IPS-NIHi7 (cell line): ENCODE measurements around the gene SPTBN2.
"Not testable (repeated sequence)": the region's sequence is repeated elsewhere in the genome, so short reads cannot be mapped to it uniquely, and the experiment has no call there.

Experiments
- DNase-seq: peaks from one replicate; pipeline ENCODE4 v3.0.0; 2012; ENCODE audit warnings: mixed read lengths; ENCODE audit errors: extremely low spot score

The SPTBN2 gene

DNA sequence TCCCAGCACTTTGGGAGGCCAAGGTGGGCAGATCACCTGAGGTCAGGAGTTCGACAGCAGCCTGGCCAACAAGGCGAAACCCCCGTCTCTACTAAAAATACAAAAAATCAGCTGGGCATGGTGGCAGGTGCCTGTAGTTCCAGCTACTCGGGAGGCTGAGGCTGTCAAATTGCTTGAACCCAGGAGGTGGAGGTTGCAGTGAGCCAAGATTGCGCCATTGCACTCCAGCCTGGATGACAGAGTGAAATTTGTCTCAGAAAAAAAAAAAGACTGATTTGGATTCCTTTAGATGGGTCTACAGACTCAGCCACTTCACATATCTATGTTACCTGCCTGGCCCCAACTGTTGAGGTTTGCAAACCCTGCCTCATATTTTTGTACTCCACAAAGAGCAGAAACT lies 4.8 kb downstream of the SPTBN2 start:
- DNase-seq: not testable (repeated sequence)

GRCh38 chr11:66723693-66724092 lies 5.3 kb downstream of the SPTBN2 start:
- DNase-seq: no peak

DNA sequence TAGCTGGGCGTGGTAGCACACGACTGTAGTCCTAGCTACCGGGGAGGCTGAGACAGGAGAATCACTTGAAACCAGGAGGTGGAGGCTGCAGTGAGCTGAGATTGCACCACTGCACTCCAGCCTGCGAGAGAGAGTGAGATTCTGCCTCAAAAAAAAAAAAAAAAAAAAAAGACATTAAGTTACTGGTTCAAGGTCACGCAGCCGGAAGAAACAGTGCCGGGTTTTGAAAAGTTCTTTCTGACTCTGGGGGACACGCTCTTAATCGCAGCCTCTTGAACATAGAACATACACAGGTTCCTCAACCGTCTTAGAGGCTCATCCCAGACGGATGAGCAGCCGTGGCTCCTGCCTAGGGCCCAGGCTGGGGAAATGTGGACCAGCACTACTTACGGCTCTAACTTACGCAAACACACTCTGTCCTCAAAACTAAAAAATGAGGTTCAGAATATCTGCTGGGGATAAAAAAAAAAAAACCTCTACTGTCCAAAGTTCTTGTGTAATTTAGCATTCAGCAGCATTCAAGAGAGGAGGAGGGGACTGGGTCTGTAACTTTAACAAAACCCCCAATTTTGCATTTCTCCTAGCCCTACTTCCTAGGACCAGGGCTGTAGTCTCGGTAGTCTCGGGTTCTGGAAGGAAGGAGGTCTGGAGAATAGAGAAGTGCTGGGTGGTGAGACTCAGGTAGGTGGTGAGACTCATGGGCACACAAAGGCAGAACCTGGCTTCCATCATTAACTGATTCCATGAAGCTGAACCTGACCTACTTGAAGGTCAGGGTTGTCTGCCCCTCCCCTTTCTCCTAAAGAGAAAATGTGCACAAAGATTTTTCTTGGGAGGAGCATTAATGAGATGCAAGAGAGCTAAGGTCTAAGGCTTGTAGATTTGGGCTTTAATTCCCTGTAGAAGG lies 6.0 kb downstream of the SPTBN2 start:
- no peak for DNase-seq

GRCh38 chr11:66721939-66722338 lies 7.1 kb downstream of the SPTBN2 start:
- DNase-seq: no peak

DNA sequence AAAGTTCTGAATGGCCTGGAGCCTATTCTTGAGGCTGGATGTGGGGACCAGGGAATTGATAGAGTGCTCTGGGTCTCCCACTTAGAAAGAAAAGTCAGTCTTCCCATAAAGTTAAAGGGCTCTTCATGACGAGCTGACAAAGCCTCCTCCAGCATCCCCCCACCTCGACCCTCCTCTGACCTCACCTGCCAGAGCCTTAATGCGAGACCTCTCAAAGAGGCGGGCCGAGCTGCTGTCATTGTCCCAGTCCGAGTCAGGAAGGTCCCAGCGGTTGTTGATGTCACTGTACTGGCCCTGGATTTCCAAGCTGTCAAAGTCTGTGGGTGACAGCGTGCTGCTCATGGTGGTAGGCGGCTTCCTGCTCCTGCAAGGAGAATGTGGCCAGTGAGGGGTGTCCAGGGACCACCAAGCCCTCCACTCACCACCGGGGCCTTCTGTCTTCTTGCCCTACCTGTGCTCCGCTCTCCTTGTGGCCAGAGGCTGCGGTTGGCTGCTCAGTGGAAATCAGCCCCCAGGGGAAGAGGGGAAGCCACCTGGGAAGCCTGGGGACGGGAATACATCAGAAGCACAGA lies 8.0 kb downstream of the SPTBN2 start:
- DNase-seq: no peak

GRCh38 chr11:66720223-66720898 lies 8.7 kb downstream of the SPTBN2 start:
- DNase-seq: peak; percentile 92

DNA sequence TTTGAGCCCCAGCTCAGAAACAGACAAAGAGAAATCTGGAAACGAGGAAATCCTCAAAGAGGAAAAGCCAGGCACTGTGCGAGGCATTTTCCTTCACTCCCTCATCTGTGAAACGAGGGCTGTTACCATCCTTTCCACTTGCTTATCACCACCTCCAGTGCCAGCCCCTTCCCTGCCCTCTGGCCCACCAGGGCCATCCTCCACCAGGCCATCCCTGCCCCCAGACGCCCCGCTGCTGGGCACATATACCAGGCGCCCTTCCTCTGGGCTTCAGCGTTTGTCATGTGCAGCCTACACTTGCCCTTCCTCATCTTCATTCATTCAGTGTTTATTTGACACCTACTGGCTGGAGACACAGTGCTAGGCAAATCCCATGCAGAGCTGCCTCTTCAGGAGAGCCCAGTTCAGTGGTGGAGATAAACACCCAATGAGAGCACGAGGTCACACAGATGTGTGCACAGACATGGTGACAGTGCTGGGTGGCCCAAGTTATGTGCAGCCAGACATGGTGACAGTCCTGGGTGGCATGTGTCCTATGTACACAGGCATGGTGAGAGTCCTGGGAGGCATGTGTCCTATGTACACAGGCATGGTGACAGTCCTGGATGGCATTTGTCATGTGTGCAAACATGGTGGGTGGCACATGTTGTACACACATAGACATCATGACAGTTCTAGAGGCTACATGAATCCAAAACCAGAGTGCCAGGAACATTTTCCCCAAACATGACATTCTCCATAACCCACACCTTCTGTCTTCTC lies 9.7 kb downstream of the SPTBN2 start:
- no peak for DNase-seq

DNA sequence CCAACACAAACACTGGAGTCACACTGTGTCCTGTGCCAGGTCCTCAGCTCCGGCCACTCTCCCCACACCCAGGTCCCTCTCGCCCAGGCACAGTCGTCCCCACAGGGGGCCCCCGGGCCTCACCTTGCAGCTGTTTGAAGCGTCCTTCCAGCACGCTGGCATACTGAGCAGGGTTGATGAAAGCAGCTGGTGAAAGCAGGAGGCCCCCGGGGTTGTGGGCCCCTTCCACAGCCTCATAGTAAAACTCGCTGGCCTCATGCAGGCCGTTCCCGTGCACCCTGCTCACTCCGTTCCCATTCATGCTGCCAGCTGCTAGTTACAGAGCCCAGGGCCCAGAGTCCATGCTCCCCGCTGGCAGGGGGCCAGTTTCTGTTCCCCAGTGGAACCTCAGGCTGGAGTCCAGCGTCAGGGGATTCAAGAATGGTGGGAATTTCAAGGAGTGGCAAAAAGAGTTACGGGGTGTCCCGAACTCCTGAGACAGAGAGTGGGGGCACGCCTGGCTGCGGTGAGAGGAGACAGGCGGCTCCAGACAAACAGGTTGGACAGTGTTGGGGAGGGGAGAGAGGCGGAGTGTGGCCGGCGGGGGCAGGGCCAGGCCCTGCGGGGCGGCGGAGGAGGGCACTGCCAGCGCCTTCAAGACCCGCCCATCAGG lies 10.6 kb downstream of the SPTBN2 start:
- DNase-seq: peak; percentile 43

- no peak for DNase-seq
These were observed 11.1 kb downstream of the SPTBN2 start for GRCh38 chr11:66717925-66718319.

DNA sequence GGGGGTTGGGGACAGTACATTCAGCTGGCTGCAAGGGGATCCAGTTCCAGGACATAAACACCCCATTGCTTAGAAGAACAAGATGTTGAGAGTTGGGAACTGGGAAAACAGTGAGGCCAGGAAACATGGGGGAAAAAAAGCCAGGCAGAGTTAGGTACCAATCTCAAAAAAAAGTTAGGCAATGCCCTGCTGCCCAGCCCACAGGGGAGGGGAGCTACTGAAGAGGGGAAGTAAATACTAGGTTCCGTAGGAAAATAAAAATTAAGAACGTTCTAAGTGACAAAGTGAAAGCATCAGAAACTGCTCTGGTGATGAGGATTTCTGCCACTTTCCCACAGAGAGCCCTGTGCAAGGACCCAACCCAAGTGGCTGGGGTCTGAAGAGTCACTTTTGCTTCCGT lies 12.0 kb downstream of the SPTBN2 start:
- DNase-seq: no peak

- DNase-seq: no peak
These were observed 13.5 kb downstream of the SPTBN2 start for GRCh38 chr11:66715346-66716085.

DNA sequence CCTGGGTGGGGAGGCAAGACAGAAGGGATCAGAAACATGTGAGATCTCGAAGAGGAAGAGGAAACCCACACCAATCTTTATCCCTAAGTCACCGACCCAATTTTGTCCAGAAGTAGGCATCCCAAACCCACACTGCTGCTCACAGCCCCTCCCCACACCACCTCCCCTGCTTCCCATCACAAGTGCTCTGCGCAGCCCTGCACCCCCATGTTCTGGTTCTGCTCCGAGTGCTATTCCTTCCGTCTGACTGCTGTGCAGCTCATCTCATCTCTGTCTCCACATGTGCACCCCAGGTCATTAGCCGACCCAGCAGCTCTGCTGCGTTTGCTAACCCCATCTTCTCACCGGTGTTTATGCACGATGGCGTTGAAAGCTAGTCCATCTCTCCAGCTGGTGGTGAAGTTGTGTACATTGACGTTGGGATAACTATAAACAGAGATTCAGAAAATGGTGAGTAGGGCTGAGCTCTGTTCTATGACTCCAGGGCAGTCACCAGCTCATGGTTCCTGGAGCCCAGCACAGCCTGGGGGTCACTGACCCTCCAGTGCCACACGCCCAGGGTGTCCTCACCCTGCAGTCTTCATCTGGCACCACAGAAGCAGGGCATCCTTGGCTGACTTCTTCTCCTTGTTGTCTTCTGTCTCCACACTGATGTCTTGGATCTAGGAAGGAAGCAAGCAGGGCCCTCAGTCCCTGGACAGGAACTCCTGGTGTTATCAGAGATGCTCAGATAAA lies 15.1 kb downstream of the SPTBN2 start:
- DNase-seq: no peak

DNA sequence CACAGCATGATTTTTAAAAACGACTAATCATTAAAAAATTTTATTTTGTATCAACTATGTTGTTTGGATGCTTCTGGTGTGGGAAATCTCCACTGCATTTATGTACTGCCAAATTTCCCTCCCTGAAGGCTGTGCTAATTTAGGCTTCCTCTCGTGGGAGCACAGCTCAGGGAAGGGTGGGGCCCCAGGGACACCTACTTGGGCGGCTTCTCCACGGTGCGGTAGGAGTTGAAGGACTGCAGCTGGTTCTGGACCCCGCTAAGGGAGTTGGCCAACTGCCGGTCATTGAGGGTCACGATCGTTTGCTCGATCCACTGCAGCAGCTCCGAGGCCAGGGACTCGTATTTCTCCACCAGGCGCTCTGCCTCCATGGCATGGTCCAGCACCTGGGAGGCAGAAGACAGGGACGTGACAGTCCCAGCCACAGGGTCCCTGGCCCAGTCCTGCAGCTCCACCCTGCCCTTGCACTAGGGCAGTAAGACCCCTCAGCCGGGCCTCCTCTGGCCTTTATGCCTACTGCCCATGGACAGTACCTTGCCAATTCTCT lies 18.6 kb downstream of the SPTBN2 start:
- DNase-seq: no peak

DNA sequence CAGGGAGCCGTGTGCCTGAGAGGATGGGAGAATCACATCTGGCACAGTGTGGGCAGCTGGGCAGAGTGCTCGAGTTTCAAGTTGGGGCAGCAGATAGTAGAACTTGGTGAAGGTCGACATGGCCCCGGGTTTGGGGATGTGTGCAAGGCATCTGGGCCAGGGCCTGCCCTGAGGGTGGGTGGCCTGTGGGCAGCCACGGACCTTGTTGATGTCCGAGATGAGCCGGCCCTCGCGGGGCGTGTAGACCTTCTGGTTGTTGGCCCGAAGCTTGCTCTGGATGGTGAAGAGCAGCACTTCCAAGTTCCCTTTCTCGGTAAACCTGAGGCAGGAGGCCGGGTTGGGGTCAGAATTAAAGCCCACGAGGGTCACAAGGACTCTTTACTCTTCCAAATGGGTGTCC lies 20.3 kb downstream of the SPTBN2 start:
- DNase-seq: no peak

- no peak for DNase-seq
These were observed 20.9 kb downstream of the SPTBN2 start for GRCh38 chr11:66708094-66708493.

DNA sequence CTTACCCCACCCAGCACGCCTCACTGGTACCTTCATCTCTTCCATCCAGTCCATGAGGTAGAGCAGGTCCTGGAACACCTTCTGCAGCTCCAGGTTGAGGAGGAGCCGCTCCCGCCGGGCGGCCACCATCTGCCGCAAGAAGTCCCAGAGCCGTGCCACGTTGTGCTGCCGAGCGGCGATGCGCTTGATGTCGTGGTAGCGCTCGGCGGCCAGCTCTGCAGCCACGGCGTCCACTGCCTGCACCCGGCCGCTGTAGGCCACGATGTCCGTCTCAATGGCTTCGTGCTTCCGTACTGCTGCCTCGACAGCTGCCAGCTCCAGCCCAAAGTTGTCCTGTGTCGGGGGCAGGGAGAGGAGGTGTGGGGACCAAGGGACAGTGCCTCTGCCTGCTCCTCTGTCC lies 21.5 kb downstream of the SPTBN2 start:
- no peak for DNase-seq

- no peak for DNase-seq
These were observed 22.0 kb downstream of the SPTBN2 start for GRCh38 chr11:66706989-66707388.

DNA sequence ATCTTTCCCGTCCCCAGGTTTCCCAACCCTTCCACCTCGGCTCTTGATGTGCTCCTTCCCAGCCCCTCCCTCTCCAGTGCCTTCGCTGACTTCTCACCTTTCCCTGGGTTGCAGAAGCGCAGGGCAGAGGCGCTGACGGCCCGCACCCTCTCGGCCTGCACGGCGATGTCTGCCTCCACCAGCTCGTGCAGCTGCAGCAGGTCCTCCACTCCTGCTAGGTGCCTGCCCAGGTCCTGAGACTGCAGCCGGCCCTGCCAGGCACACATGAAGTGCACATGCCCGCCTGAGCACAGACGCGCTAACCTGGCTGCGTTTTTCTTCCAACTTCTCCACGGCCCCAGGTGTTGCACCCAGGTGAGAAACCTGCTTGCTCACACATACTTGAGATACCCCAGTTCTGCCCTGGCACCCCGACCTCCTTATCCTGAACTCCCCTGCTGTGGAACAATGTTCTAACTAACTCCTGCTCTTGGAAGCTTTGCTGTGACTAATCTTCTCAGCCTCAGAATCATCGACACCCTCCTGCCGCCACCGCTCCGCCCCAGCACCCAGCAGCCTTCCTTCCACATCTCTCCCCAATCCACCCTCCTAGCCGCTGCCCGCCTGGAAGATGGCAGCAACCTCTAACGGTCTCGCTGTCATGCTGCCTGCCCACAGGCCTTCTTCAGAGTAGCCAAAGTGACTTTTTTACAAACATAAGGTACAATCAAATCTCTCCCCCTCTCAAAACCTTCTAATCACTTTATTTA lies 23.3 kb downstream of the SPTBN2 start:
- DNase-seq: no peak
